ENCODE data around the gene DPP8.
"Not testable (repeated sequence)": the region's sequence is repeated elsewhere in the genome, so short reads cannot be mapped to it uniquely, and the experiment has no call there.

Gene DPP8

DNA sequence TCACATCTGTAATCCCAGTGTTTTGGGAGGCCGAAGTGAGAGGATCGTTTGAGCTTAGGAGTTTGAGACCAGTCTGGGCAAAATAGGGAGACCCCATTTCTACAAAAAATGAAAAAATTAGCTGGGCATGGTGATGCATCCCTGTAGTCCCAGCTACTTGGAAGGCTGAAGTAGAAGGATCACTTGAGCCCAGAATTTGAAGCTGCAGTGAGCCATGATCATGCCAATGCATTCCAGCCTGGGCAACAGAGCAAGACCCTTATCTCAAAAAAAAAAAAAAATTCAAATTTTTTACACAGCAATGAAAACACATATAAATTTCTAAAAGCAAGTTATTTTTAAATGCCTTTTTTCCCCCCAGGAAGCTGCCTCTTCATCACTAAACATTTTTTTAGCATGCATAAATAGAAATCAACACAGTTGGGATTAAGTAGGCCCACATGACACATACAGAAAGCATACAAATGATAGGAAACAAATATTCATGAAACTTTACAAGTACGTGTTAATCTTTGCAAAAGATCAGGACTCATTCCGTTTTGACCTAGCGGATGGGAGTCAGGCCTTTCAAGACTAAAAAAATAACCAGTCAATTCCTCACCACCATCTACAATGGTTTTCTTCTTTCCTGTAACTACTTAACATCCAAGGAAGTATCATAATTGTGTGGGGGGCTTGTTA lies 49.1 kb downstream of the DPP8 start:
- TF ChIP-seq, protein P1, sequence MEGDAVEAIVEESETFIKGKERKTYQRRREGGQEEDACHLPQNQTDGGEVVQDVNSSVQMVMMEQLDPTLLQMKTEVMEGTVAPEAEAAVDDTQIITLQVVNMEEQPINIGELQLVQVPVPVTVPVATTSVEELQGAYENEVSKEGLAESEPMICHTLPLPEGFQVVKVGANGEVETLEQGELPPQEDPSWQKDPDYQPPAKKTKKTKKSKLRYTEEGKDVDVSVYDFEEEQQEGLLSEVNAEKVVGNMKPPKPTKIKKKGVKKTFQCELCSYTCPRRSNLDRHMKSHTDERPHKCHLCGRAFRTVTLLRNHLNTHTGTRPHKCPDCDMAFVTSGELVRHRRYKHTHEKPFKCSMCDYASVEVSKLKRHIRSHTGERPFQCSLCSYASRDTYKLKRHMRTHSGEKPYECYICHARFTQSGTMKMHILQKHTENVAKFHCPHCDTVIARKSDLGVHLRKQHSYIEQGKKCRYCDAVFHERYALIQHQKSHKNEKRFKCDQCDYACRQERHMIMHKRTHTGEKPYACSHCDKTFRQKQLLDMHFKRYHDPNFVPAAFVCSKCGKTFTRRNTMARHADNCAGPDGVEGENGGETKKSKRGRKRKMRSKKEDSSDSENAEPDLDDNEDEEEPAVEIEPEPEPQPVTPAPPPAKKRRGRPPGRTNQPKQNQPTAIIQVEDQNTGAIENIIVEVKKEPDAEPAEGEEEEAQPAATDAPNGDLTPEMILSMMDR (IDR thresholded peaks at IDR 0.05; ENCODE audit: low read depth, low read length, missing control alignments): no peak
- in situ Hi-C loops (cut with HindIII; ENCODE audit: low sequenced_read_pairs): loop anchor here (25.0 kb wide), 1 partner anchor 156 kb away; the partner anchor contains the start of gene RNU5B-1
- DNase-seq (ENCODE audit: low read depth): no peak

DNA sequence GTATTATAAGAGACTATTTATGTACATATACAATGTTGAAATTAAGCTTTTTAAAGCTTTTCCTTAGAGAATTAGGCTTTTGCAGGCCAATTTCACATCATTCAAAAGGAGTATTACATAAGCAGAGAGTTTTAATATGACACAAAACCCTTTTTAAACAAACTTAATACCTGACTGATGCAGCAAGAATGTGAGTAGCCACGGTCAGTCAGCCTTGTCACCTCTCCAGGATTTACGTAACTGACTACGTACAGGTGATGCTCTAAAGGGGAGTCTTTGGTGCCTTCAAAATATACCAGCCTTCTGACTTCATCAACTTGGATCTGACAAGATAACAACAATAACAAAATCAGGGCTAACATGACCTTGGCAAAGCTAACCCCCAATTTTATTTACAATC lies 50.6 kb downstream of the DPP8 start:
- TF ChIP-seq, protein P1 (IDR thresholded peaks at IDR 0.05; ENCODE audit: low read depth, low read length, missing control alignments): no peak
- no peak for DNase-seq (ENCODE audit: low read depth)
- in situ Hi-C loops (cut with HindIII; ENCODE audit: low sequenced_read_pairs): loop anchor here (25.0 kb wide), 1 partner anchor 155 kb away; the partner anchor contains the start of gene RNU5B-1
- no peak overlapping the region for H3K4me3 ChIP-seq (ENCODE audit: low read depth, low read length)

More for the DNA sequence above, 49.1 kb downstream of the DPP8 start:
- H3K4me3 ChIP-seq (ENCODE audit: low read depth, low read length): no peak overlapping the region

DNA sequence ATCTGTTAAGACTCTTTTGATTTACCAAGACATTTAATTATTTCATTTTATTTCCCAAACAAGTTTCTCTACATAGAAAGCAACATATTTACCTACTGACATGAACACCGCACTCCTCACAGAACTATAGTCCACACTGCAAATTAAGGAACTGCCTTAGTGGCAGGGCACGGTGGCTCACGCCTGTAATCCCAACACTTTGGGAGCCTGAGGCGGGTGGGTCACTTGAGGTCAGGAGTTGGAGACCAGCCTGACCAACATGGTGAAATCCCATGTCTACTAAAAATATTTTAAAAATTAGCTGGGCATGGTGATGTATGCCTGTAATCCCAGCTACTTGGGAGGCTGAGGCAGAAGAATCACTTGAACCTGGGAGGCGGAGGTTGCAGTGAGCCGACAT lies 54.4 kb downstream of the DPP8 start:
- in situ Hi-C loops (cut with HindIII; ENCODE audit: low sequenced_read_pairs): loop anchor here (25.0 kb wide), 1 partner anchor 151 kb away; the partner anchor contains the start of gene RNU5B-1
- DNase-seq (ENCODE audit: low read depth): not testable (repeated sequence)

DNA sequence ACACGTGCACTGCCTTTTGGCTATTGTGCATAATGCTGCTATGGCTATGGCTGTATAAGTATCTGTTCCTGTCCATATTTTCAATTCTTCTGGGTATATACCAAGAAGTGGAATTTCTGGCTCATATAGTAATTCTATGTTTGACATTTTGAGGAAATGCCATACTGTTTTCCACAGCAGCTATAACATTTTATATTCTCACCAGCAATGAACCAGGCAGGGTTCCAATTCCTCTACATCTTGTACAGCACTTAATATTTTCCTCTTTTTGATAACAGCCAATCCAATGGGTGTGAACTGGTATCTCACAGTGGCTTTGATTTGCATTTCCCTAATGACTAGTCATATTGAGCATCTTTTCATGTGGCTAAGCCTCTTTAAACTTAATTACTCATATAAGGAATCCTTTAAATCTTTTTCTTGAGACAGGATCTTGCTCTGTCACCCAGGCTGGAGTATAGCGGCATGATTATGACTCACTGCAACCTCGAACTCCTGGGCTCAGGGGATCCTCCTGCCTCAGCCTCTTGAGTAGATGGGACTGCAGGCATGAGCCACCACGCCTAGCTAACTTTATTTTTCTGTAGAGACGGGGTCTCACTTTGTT lies 56.6 kb downstream of the DPP8 start:
- in situ Hi-C loops (cut with HindIII; ENCODE audit: low sequenced_read_pairs): loop anchor here (25.0 kb wide), 1 partner anchor 149 kb away; the partner anchor contains the start of gene RNU5B-1
- TF ChIP-seq, protein P1 (IDR thresholded peaks at IDR 0.05; ENCODE audit: low read depth, low read length, missing control alignments): no peak
- no peak overlapping the region for H3K4me3 ChIP-seq (ENCODE audit: low read depth, low read length)
- no peak for DNase-seq (ENCODE audit: low read depth)

More for the DNA sequence above, 54.4 kb downstream of the DPP8 start:
- not testable (repeated sequence) for H3K4me3 ChIP-seq (ENCODE audit: low read depth, low read length)

DNA sequence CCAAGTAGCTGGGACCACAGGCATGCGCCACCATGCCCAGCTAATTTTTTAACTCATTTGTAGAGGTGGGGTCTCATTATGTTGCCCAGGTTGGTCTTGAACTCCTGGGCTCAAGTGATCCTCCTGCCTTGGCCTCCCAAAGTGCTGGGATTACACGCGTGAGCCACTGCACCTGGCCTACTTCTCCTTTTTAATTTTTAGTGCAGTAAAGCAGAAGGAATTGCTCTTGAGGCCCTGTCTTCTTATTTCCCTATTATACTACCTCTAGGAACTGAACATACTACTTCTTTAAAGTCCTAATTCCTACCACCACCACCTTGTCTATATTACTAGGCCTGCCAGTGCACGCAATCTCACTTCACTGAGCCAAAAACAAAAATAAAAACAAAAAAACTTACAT lies 62.2 kb downstream of the DPP8 start:
- not testable (repeated sequence) for H3K4me3 ChIP-seq (ENCODE audit: low read depth, low read length); DNase-seq (ENCODE audit: low read depth)
- in situ Hi-C loops (cut with HindIII; ENCODE audit: low sequenced_read_pairs): loop anchor here (25.0 kb wide), 1 partner anchor 143 kb away; the partner anchor contains the start of gene RNU5B-1

DNA sequence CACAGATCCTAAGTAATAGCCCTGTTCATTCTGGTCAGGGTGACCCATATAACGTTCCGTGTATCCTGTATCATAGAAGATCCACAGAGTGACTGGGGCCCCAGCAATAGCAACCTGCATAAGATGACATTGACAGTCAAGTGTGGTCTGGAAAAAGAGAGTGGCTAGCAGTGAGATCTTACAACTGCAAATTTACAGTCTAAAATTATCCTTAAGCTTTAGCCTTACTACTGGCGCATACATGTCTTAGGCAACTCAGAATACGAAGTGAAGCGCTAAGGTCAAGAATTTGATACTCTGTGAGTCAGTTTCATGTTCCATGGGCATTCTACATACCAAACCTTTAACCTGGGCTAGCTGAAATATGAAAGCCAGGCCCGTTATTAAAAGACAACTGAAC lies 65.5 kb downstream of the DPP8 start:
- no peak overlapping the region for H3K4me3 ChIP-seq (ENCODE audit: low read depth, low read length)
- no peak for DNase-seq (ENCODE audit: low read depth)
- TF ChIP-seq, protein P1 (IDR thresholded peaks at IDR 0.05; ENCODE audit: low read depth, low read length, missing control alignments): no peak
- in situ Hi-C loops (cut with HindIII; ENCODE audit: low sequenced_read_pairs): loop anchor here (25.0 kb wide), 1 partner anchor 140 kb away; the partner anchor contains the start of gene RNU5B-1

DNA sequence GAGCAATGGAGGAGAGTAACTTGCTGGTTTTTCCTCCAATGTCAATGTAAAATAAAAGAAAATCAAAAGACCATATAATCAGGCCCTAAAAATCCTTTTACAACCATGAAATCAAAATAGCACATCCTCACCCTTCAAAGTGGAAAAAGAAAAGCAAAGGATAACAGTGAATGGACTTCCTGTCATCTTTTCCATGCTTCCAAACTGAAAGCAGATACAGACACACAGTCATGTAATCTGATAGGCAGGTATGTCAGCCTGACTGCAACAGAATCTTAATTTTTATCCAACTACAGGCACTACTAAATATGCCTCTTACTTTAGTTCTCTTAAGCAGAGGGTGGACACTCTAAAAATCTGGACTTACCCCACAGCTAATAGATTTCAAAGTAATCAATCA lies 66.9 kb downstream of the DPP8 start:
- H3K4me3 ChIP-seq (ENCODE audit: low read depth, low read length): no peak overlapping the region
- TF ChIP-seq, protein P1 (IDR thresholded peaks at IDR 0.05; ENCODE audit: low read depth, low read length, missing control alignments): no peak
- DNase-seq (ENCODE audit: low read depth): no peak
- in situ Hi-C loops (cut with HindIII; ENCODE audit: low sequenced_read_pairs): loop anchor here (25.0 kb wide), 1 partner anchor 138 kb away; the partner anchor contains the start of gene RNU5B-1

Data from astrocyte of the cerebellum (primary cell).